HepG2 (cell line): ENCODE results near the gene MAPKAPK3. TPM values are rescaled to one million over a fixed set of nuclear protein-coding genes. Genes with fewer than 3 reads are reported as not detected.

ENCODE experiments used
- CCDC6 ChIP-seq: sonication (generic); formaldehyde crosslinking; IDR thresholded peaks from 2 replicates; pipeline ENCODE4 v1.8.1; 2022; ENCODE audit warnings: mild to moderate bottlenecking, missing genetic modification reagents, moderate library complexity
- FLYWCH1 ChIP-seq: sonication (generic); formaldehyde crosslinking; IDR thresholded peaks from 2 replicates; pipeline ENCODE4 v1.8.1; 2023; ENCODE audit warnings: mild to moderate bottlenecking, missing genetic modification reagents
- FOXJ3 ChIP-seq: sonication (generic); formaldehyde crosslinking; IDR thresholded peaks from 2 replicates; pipeline ENCODE4 v1.4.0; 2020; ENCODE audit warnings: missing genetic modification reagents, mild to moderate bottlenecking, borderline replicate concordance
- HMG20A ChIP-seq: IDR thresholded peaks from 2 replicates; pipeline ENCODE4 v1.6.1; 2016; ENCODE audit warnings: borderline replicate concordance
- HNF1A ChIP-seq, 2 experiments: sonication (generic) in 1 of 2; formaldehyde crosslinking in 1 of 2; IDR thresholded peaks; 2 replicates each; pipeline versions ENCODE4 v1.4.0 to v1.6.1; 2016 to 2020; ENCODE audit warnings: borderline replicate concordance in 1 of 2, low read depth in 1 of 2, mild to moderate bottlenecking in 1 of 2, missing genetic modification reagents in 1 of 2
- KLF13 ChIP-seq: sonication (generic); formaldehyde crosslinking; IDR thresholded peaks from 2 replicates; pipeline ENCODE4 v1.4.0; 2020; ENCODE audit warnings: mild to moderate bottlenecking, missing genetic modification reagents
- MIER3 ChIP-seq: IDR thresholded peaks from 2 replicates; pipeline ENCODE4 v1.6.1; 2016; ENCODE audit warnings: missing compliant biosample characterization, borderline replicate concordance
- MLLT10 ChIP-seq: sonication (generic); formaldehyde crosslinking; IDR thresholded peaks from 2 replicates; pipeline ENCODE4 v1.4.0; 2020; ENCODE audit warnings: missing genetic modification reagents
- NFYB ChIP-seq: sonication (generic); formaldehyde crosslinking; IDR thresholded peaks from 2 replicates; pipeline ENCODE4 v1.4.0; 2020; ENCODE audit warnings: missing genetic modification reagents
- PAF1 ChIP-seq: IDR thresholded peaks from 2 replicates; pipeline ENCODE4 v1.6.1; 2016; ENCODE audit warnings: missing genetic modification reagents, missing compliant biosample characterization
- PHF20 ChIP-seq: sonication (generic); formaldehyde crosslinking; IDR thresholded peaks from 2 replicates; pipeline ENCODE4 v1.5.0; 2020; ENCODE audit warnings: mild to moderate bottlenecking, missing genetic modification reagents
- SCMH1 ChIP-seq: sonication (generic); formaldehyde crosslinking; IDR thresholded peaks from 2 replicates; pipeline ENCODE4 v1.9.0; 2021; ENCODE audit warnings: missing genetic modification reagents, mild to moderate bottlenecking, borderline replicate concordance
- SP1 ChIP-seq, 2 experiments: fragments of 450-650 bp in 1 of 2; sonication (generic) in 1 of 2; formaldehyde crosslinking in 1 of 2; IDR thresholded peaks; 2 replicates each; pipeline versions ENCODE4 v1.4.0 to v1.6.1; 2016 to 2020; ENCODE audit warnings: missing genetic modification reagents in 1 of 2
- TGIF2 ChIP-seq: IDR thresholded peaks from 2 replicates; pipeline ENCODE4 v1.6.1; 2016; ENCODE audit warnings: control low read depth, missing compliant biosample characterization
- ZBTB7B ChIP-seq: sonication (generic); formaldehyde crosslinking; IDR thresholded peaks from 2 replicates; pipeline ENCODE4 v1.4.0; 2020; ENCODE audit warnings: missing genetic modification reagents
- ZIK1 ChIP-seq: sonication (generic); formaldehyde crosslinking; IDR thresholded peaks from 2 replicates; pipeline ENCODE4 v1.5.0; 2020; ENCODE audit warnings: mild to moderate bottlenecking, low read depth, missing genetic modification reagents, borderline replicate concordance
- ZNF20 ChIP-seq: sonication (generic); formaldehyde crosslinking; IDR thresholded peaks from 2 replicates; pipeline ENCODE4 v1.4.0; 2020; ENCODE audit warnings: mild to moderate bottlenecking, moderate library complexity, missing genetic modification reagents
- ZNF337 ChIP-seq: sonication (generic); formaldehyde crosslinking; IDR thresholded peaks from 2 replicates; pipeline ENCODE4 v1.5.1; 2020; ENCODE audit warnings: missing genetic modification reagents, low read depth, mild to moderate bottlenecking, borderline replicate concordance
- ZNF563 ChIP-seq: sonication (generic); formaldehyde crosslinking; IDR thresholded peaks from 2 replicates; pipeline ENCODE4 v1.8.0; 2022; ENCODE audit warnings: mild to moderate bottlenecking, moderate library complexity, missing genetic modification reagents
- ZNF615 ChIP-seq: sonication (generic); formaldehyde crosslinking; IDR thresholded peaks from 2 replicates; pipeline ENCODE4 v1.5.0; 2020; ENCODE audit warnings: mild to moderate bottlenecking, missing genetic modification reagents, borderline replicate concordance
- ZNF644 ChIP-seq: IDR thresholded peaks from 2 replicates; pipeline ENCODE4 v1.6.1; 2016; ENCODE audit warnings: low read depth
- ZNF672 ChIP-seq: sonication (generic); formaldehyde crosslinking; IDR thresholded peaks from 2 replicates; pipeline ENCODE4 v1.8.1; 2022; ENCODE audit warnings: missing genetic modification reagents
- ZNF749 ChIP-seq: sonication (generic); formaldehyde crosslinking; IDR thresholded peaks from 2 replicates; pipeline ENCODE4 v1.8.0; 2022; ENCODE audit warnings: mild to moderate bottlenecking, missing genetic modification reagents, moderate library complexity, borderline replicate concordance
- ZNF792 ChIP-seq: IDR thresholded peaks from 2 replicates; pipeline ENCODE4 v1.6.1; 2016
- ZNF800 ChIP-seq: sonication (generic); formaldehyde crosslinking; IDR thresholded peaks from 2 replicates; pipeline ENCODE4 v1.4.0; 2020; ENCODE audit warnings: missing genetic modification reagents
- polyA plus RNA-seq, 8 experiments: library from polyadenylated mRNA; depleted of rRNA in 3 of 8; stranded (reverse) in 7 of 8; unstranded in 1 of 8; fragments of >200 nt; fragmentation: Illumina TruSeq in 4 of 8; extraction: Trizol in 4 of 8; gene quantifications; 2 replicates each; pipeline versions ENCODE4 v1.2.1 to v1.2.3, GENCODE V29; 2011 to 2016; ENCODE audit warnings: low read depth in 4 of 8, missing spikeins in 1 of 8, mixed read lengths in 1 of 8; ENCODE audit not compliant: insufficient read depth in 1 of 8
- total RNA-seq, 5 experiments: library from RNA; depleted of rRNA; stranded (reverse); fragments of >200 nt; fragmentation: Illumina TruSeq; extraction: Trizol; gene quantifications; 2 replicates each; pipeline ENCODE4 v1.2.3, GENCODE V29; 2016; ENCODE audit warnings: low read depth in 1 of 5

MAPKAPK3 gene
- total and polyA plus RNA-seq, 2 of the 13 experiments (the other 11 are each of a cell fraction or from before 2014, with no cell fraction given), result 39.9 to 41.2 TPM

- TF ChIP-seq HNF1A (IDR thresholded peaks at IDR 0.05; ENCODE audit: low read depth) (no peak), HNF1A (CRISPR knock-in tag; IDR thresholded peaks at IDR 0.05; ENCODE audit: borderline replicate concordance) (no peak), ZNF20 (CRISPR knock-in tag) (no peak), KLF13 (CRISPR knock-in tag) (no peak), SP1 (IDR thresholded peaks at IDR 0.05) (no peak), SP1 (CRISPR knock-in tag; IDR thresholded peaks at IDR 0.05) (peak; percentile 53; the same call in 1 of the 2 replicates), ZNF563 (CRISPR knock-in tag) (no peak), NFYB (CRISPR knock-in tag) (peak; percentile 95), CCDC6 (CRISPR knock-in tag) (0 out of 2 replicates have a peak, but pooled peaks have one; percentile 28), PHF20 (CRISPR knock-in tag) (0 out of 2 replicates have a peak, but pooled peaks have one; percentile 31), MIER3 (CRISPR knock-in tag) (no peak), TGIF2 (CRISPR knock-in tag) (no peak), ZNF800 (CRISPR knock-in tag) (no peak), ZBTB7B (CRISPR knock-in tag) (no peak), MLLT10 (CRISPR knock-in tag) (no peak), HMG20A (CRISPR knock-in tag) (no peak), ZNF792 (no peak), ZNF749 (CRISPR knock-in tag) (no peak), ZNF672 (CRISPR knock-in tag) (no peak), ZNF337 (CRISPR knock-in tag) (no peak; the same call in 1 of the 2 replicates), SCMH1 (no peak), FOXJ3 (CRISPR knock-in tag) (no peak), ZIK1 (CRISPR knock-in tag) (no peak), ZNF644 (CRISPR knock-in tag) (no peak), PAF1 (CRISPR knock-in tag) (no peak), ZNF615 (no peak), FLYWCH1 (CRISPR knock-in tag) (no peak)
These were observed 49.4 kb upstream of the MAPKAPK3 start, which contains the start of gene C3orf18 (continued) for GRCh38 chr3:50567386-50568167.
